IMR-90 (cell line): Measurements from ENCODE around the gene EEF1E1.

ENCODE experiments used
- CEBPB ChIP-seq: IDR thresholded peaks from 2 replicates; pipeline ENCODE4 v1.6.1; 2012; ENCODE audit warnings: low read depth, low read length, improper control_type of control experiment
- CHD1 ChIP-seq: IDR thresholded peaks from 2 replicates; pipeline ENCODE4 v1.6.1; 2012; ENCODE audit warnings: low read depth, low read length, improper control_type of control experiment
- MXI1 ChIP-seq: IDR thresholded peaks from 2 replicates; pipeline ENCODE4 v1.6.1; 2012; ENCODE audit warnings: low read depth, mild to moderate bottlenecking, low read length, moderate library complexity, borderline replicate concordance
- POLR2A ChIP-seq: IDR thresholded peaks from 2 replicates; pipeline ENCODE4 v1.6.1; 2012; ENCODE audit warnings: mild to moderate bottlenecking, low read depth, low read length
- RAD21 ChIP-seq: IDR thresholded peaks from 2 replicates; pipeline ENCODE4 v1.6.1; 2012; ENCODE audit warnings: low read length, improper control_type of control experiment
- RFX5 ChIP-seq: IDR thresholded peaks from 2 replicates; pipeline ENCODE4 v1.8.0; 2012; ENCODE audit warnings: low read depth, mild to moderate bottlenecking, low read length, moderate library complexity
- TF ChIP-seq, protein P1 (sequence below): conservative IDR thresholded peaks from 2 replicates; pipeline ENCODE4 v1.5.1; 2012; ENCODE audit warnings: mild to moderate bottlenecking, low read depth, low read length, improper control_type of control experiment
- TF ChIP-seq, protein P2 (sequence below): fragments of 150-350 bp; IDR thresholded peaks from 2 replicates; pipeline ENCODE4 v1.6.1; 2017; ENCODE audit warnings: mild to moderate bottlenecking, antibody characterized with exemption, low read length, low read depth
- TF ChIP-seq, protein P3 (sequence below): fragments of 150-350 bp; IDR thresholded peaks from 2 replicates; pipeline ENCODE4 v1.6.1; 2016; ENCODE audit warnings: low read depth, mild to moderate bottlenecking, low read length, moderate library complexity, borderline replicate concordance

DNA sequence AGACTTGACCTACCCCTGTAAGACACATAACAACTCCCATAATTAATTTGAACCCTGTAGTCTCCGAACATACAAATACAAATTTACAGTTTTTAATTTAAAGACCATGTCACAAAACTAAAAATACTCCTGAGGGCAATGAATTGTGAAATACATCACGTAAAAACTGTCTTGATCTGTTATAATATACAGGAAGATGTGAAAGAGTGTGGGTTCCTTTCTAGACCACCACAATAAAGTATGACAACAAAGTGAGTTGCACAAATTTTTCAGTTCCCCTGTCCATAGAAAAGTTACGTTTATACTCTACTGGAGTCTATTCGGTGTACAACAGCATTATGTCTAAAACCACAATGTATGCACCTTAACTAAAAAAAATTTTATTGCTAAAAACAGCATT lies 27.2 kb downstream of the EEF1E1 start:
- TF ChIP-seq, protein P1, sequence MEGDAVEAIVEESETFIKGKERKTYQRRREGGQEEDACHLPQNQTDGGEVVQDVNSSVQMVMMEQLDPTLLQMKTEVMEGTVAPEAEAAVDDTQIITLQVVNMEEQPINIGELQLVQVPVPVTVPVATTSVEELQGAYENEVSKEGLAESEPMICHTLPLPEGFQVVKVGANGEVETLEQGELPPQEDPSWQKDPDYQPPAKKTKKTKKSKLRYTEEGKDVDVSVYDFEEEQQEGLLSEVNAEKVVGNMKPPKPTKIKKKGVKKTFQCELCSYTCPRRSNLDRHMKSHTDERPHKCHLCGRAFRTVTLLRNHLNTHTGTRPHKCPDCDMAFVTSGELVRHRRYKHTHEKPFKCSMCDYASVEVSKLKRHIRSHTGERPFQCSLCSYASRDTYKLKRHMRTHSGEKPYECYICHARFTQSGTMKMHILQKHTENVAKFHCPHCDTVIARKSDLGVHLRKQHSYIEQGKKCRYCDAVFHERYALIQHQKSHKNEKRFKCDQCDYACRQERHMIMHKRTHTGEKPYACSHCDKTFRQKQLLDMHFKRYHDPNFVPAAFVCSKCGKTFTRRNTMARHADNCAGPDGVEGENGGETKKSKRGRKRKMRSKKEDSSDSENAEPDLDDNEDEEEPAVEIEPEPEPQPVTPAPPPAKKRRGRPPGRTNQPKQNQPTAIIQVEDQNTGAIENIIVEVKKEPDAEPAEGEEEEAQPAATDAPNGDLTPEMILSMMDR, result no peak
- TF ChIP-seq POLR2A, result no peak
- TF ChIP-seq CHD1, result no peak
- TF ChIP-seq CEBPB, result no peak
- TF ChIP-seq, protein P2, sequence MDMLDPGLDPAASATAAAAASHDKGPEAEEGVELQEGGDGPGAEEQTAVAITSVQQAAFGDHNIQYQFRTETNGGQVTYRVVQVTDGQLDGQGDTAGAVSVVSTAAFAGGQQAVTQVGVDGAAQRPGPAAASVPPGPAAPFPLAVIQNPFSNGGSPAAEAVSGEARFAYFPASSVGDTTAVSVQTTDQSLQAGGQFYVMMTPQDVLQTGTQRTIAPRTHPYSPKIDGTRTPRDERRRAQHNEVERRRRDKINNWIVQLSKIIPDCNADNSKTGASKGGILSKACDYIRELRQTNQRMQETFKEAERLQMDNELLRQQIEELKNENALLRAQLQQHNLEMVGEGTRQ, result no peak
- TF ChIP-seq, protein P3, sequence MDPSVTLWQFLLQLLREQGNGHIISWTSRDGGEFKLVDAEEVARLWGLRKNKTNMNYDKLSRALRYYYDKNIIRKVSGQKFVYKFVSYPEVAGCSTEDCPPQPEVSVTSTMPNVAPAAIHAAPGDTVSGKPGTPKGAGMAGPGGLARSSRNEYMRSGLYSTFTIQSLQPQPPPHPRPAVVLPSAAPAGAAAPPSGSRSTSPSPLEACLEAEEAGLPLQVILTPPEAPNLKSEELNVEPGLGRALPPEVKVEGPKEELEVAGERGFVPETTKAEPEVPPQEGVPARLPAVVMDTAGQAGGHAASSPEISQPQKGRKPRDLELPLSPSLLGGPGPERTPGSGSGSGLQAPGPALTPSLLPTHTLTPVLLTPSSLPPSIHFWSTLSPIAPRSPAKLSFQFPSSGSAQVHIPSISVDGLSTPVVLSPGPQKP, result no peak
- no peak for TF ChIP-seq MXI1
- TF ChIP-seq RAD21, result no peak
- TF ChIP-seq RFX5, result no peak
